A549 (cell line): ENCODE data around the gene SBF2. TPM values are rescaled to one million over a fixed set of nuclear protein-coding genes. Genes with fewer than 3 reads are reported as not detected.

Experiments used
- ATAC-seq, 2 experiments: fragments of 200-7000 bp in 1 of 2; fragments of >200 bp in 1 of 2; cut with Nextera tagmentation in 1 of 2; cut with Tn5 transposase in 1 of 2; 3 replicates each; pipeline versions ENCODE4 v1.8.0 to v1.9.1; 2018 to 2020; ENCODE audit warnings: mild to moderate bottlenecking in 1 of 2, moderate library complexity in 1 of 2
- CTCF ChIA-PET: fragments of 300-600 bp; sonication (Branson Sonifier 250); formaldehyde crosslinking; extraction: SDS; loops from one replicate; lab custom pipeline; 2021; ENCODE audit warnings: antibody characterized with exemption, inconsistent platforms; lab: Yijun Ruan, JAX
- POLR2A ChIA-PET: fragments of 350-600 bp; formaldehyde crosslinking; extraction: SDS; loops from one replicate; lab custom pipeline; 2021; ENCODE audit warnings: antibody characterized with exemption, inconsistent platforms; lab: Yijun Ruan, JAX
- DNase-seq, 2 experiments: peaks; one replicate each; pipeline versions ENCODE4 v3.0.0 to v3.0.0-alpha.2; 2011 to 2016; ENCODE audit warnings: low read depth in 1 of 2, low spot score in 1 of 2
- FAIRE-seq: peaks from 2 replicates; lab custom pipeline; 2011; peaks lifted over from hg19 to GRCh38; lab: Jason Lieb, UNC
- H3K27ac ChIP-seq, 2 experiments: fragments of >200 bp; sonication (Bioruptor Twin); formaldehyde crosslinking; 3 replicates each; pipeline ENCODE4 v1.5.1; 2016 to 2017
- H3K4me1 ChIP-seq: fragments of >200 bp; sonication (Bioruptor Twin); formaldehyde crosslinking; 3 replicates; pipeline ENCODE4 v1.6.1; 2016
- H3K4me2 ChIP-seq: fragments of >200 bp; sonication (Bioruptor Twin); formaldehyde crosslinking; 3 replicates; pipeline ENCODE4 v1.6.1; 2016
- H3K4me3 ChIP-seq: fragments of >200 bp; sonication (Bioruptor Twin); formaldehyde crosslinking; 3 replicates; pipeline ENCODE4 v1.5.1; 2016
- H3K9me3 ChIP-seq: fragments of >200 bp; sonication (Bioruptor Twin); formaldehyde crosslinking; 3 replicates; pipeline ENCODE4 v1.6.1; 2016
- ATOH8 ChIP-seq: fragments of 250-450 bp; sonication (Bioruptor Pico); IDR thresholded peaks from 2 replicates; pipeline ENCODE4 v1.5.0; 2020; ENCODE audit warnings: low read depth, mild to moderate bottlenecking, moderate library complexity
- CBX8 ChIP-seq: fragments of 200-600 bp; sonication (generic); IDR thresholded peaks from 2 replicates; pipeline ENCODE4 v1.6.1; 2016
- CHD4 ChIP-seq: fragments of 200-600 bp; sonication (generic); IDR thresholded peaks from 2 replicates; pipeline ENCODE4 v1.6.1; 2016; ENCODE audit warnings: antibody characterized with exemption, mild to moderate bottlenecking, borderline replicate concordance
- CTCF ChIP-seq: fragments of >200 bp; sonication (Bioruptor Twin); formaldehyde crosslinking; IDR thresholded peaks from 3 replicates; pipeline ENCODE4 v1.5.1; 2016
- E2F6 ChIP-seq: IDR thresholded peaks from 2 replicates; pipeline ENCODE4 v1.6.1; 2012; ENCODE audit warnings: low read depth, borderline replicate concordance
- EHF ChIP-seq: fragments of 250-450 bp; sonication (Bioruptor Pico); IDR thresholded peaks from 2 replicates; pipeline ENCODE4 v1.5.0; 2020; ENCODE audit warnings: mild to moderate bottlenecking
- EHMT2 ChIP-seq: fragments of 200-600 bp; sonication (generic); IDR thresholded peaks from 2 replicates; pipeline ENCODE4 v1.6.1; 2016; ENCODE audit warnings: antibody characterized with exemption, low read depth, mild to moderate bottlenecking, moderate library complexity
- HES2 ChIP-seq: fragments of >200 bp; sonication (Bioruptor Twin); formaldehyde crosslinking; IDR thresholded peaks from 2 replicates; pipeline ENCODE4 v1.6.1; 2016
- JUN ChIP-seq, 2 experiments: fragments of >200 bp; sonication (Bioruptor Twin); formaldehyde crosslinking; IDR thresholded peaks; 2 replicates in 1 of 2; 3 replicates in 1 of 2; pipeline ENCODE4 v1.6.1; 2016 to 2017
- MAZ ChIP-seq: fragments of 150-350 bp; IDR thresholded peaks from 2 replicates; pipeline ENCODE4 v1.6.1; 2014; ENCODE audit warnings: antibody characterized with exemption, low read depth, low read length, borderline replicate concordance
- NPAS2 ChIP-seq: fragments of 250-450 bp; sonication (Bioruptor Pico); IDR thresholded peaks from 2 replicates; pipeline ENCODE4 v1.8.0; 2022; ENCODE audit warnings: mild to moderate bottlenecking, moderate library complexity, borderline replicate concordance
- PHF8 ChIP-seq: fragments of 200-600 bp; sonication (generic); IDR thresholded peaks from 2 replicates; pipeline ENCODE4 v1.6.1; 2016; ENCODE audit warnings: low read depth, mild to moderate bottlenecking, antibody characterized with exemption, moderate library complexity, borderline replicate concordance
- POLR2A ChIP-seq: IDR thresholded peaks from 2 replicates; pipeline ENCODE4 v1.6.1; 2012; ENCODE audit warnings: mild to moderate bottlenecking, low read length
- POLR2AphosphoS2 ChIP-seq: conservative IDR thresholded peaks from 2 replicates; pipeline ENCODE4 v1.6.1; 2012; ENCODE audit warnings: low read length, improper control_type of control experiment, inconsistent platforms
- RAD21 ChIP-seq, 2 experiments: fragments of >200 bp in 1 of 2; sonication (Bioruptor Twin) in 1 of 2; formaldehyde crosslinking in 1 of 2; IDR thresholded peaks in 1 of 2; conservative IDR thresholded peaks in 1 of 2; 2 replicates in 1 of 2; 3 replicates in 1 of 2; pipeline ENCODE4 v1.6.1; 2012 to 2018; ENCODE audit warnings: inconsistent platforms in 1 of 2
- RARB ChIP-seq: fragments of 250-450 bp; sonication (Bioruptor Pico); IDR thresholded peaks from 2 replicates; pipeline ENCODE4 v1.8.0; 2021; ENCODE audit warnings: mild to moderate bottlenecking, moderate library complexity
- RNF2 ChIP-seq: fragments of 200-600 bp; sonication (generic); IDR thresholded peaks from 2 replicates; pipeline ENCODE4 v1.6.1; 2016; ENCODE audit warnings: low read depth, mild to moderate bottlenecking, antibody characterized with exemption, moderate library complexity, borderline replicate concordance
- SMC3 ChIP-seq: fragments of >200 bp; sonication (Bioruptor Twin); formaldehyde crosslinking; IDR thresholded peaks from 3 replicates; pipeline ENCODE4 v1.6.1; 2018; ENCODE audit warnings: inconsistent platforms
- TFCP2L1 ChIP-seq: fragments of 250-450 bp; sonication (Bioruptor Pico); IDR thresholded peaks from 2 replicates; pipeline ENCODE4 v1.5.0; 2021; ENCODE audit warnings: mild to moderate bottlenecking
- TP53 ChIP-seq: fragments of 250-450 bp; sonication (Bioruptor Pico); IDR thresholded peaks from 2 replicates; pipeline ENCODE4 v1.5.0; 2021; ENCODE audit warnings: mild to moderate bottlenecking, moderate library complexity
- USF2 ChIP-seq: fragments of 450-650 bp; IDR thresholded peaks from 2 replicates; pipeline ENCODE4 v1.6.1; 2014; ENCODE audit warnings: antibody characterized with exemption
- ZC3H11A ChIP-seq: fragments of 450-650 bp; IDR thresholded peaks from 2 replicates; pipeline ENCODE4 v1.6.1; 2014; ENCODE audit warnings: antibody characterized with exemption, mild to moderate bottlenecking
- ZFP36 ChIP-seq: fragments of 450-650 bp; IDR thresholded peaks from 2 replicates; pipeline ENCODE4 v1.6.1; 2014; ENCODE audit warnings: borderline replicate concordance; ENCODE audit not compliant: partially characterized antibody
- WGBS: methylation state at CpG from one replicate; pipeline ENCODE4 v1.1.6; 2017; ENCODE audit errors: missing lambda C conversion rate; 5-methylcytosine and 5-hydroxymethylcytosine counted together
- polyA plus RNA-seq, 4 experiments: library from polyadenylated mRNA; depleted of rRNA in 3 of 4; stranded (reverse); fragments of >200 nt; fragmentation: RNase III in 1 of 4; extraction: RNeasy Plus Mini Kit Qiagen cat#74134 plus additional on column Dnase treatment in 1 of 4; gene quantifications; 2 replicates in 3 of 4; 3 replicates in 1 of 4; pipeline ENCODE4 v1.2.3, GENCODE V29; 2011 to 2017

SBF2 gene
- polyA plus RNA-seq, 2 of the 4 experiments (the other 2 are of a cell fraction) = 11.1 to 49.6 TPM

GRCh38 chr11:9972989-9973388, 321.0 kb downstream of the SBF2 start:
- POLR2A ChIA-PET = interaction anchor here (1.0 to 1.2 kb wide), 2 partner anchors 67 to 214 kb away, joined by 3 read pairs; no protein-coding TSS in a partner anchor
- 50% methylated on average over 7 of the region's 7 CpGs for WGBS
- Histone ChIP-seq H3K4me1 (peaks cover 39% of the 10 kb centered on the region), H3K4me2 (peak overlapping the region; percentile 11; the same call in 1 of the 3 replicates), H3K27ac (peak overlapping the region; percentile 12 to 56; a peak in 3 of 6 replicates), H3K4me3 (no peak overlapping the region), H3K9me3 (no peaks in the 10 kb centered on the region)
- DNase-seq (peak; percentile 63), FAIRE-seq (peak; percentile 67), ATAC-seq (peak; percentile 56 to 73; a peak in 4 of 6 replicates)
- peak; percentile 89 to 91 for TF ChIP-seq RAD21 (conservative IDR thresholded peaks at IDR 0.05 in 1 of 2, IDR thresholded peaks at IDR 0.05 in 1 of 2)
- TF ChIP-seq NPAS2 (CRISPR knock-in tag) = no peak
- TF ChIP-seq TFCP2L1 (CRISPR knock-in tag) = no peak
- peak; percentile 89 for TF ChIP-seq CTCF
- TF ChIP-seq EHMT2 = no peak
- peak; percentile 91 for TF ChIP-seq SMC3
- CTCF ChIA-PET = interaction anchor here (0.6 to 6.1 kb wide), 58 partner anchors 9 to 1083 kb away, joined by 3 to 53 read pairs (median 4); partner anchors contain the start of gene RNF141

GRCh38 chr11:9971894-9972293, 322.1 kb downstream of the SBF2 start:
- no peak overlapping the region for H3K4me3 ChIP-seq
- CTCF ChIA-PET = interaction anchor here (0.9 to 6.1 kb wide), 12 partner anchors 11 to 359 kb away, joined by 3 to 53 read pairs (median 10); no protein-coding TSS in a partner anchor
- peaks cover 32% of the 10 kb centered on the region for H3K4me1 ChIP-seq
- no peaks in the 10 kb centered on the region for H3K9me3 ChIP-seq
- H3K27ac ChIP-seq = peak overlapping the region; percentile 44 to 78; a peak in 3 of 6 replicates
- FAIRE-seq = no peak
- WGBS = 94% methylated on average over 3 of the region's 3 CpGs
- no peak overlapping the region for H3K4me2 ChIP-seq
- TF ChIP-seq PHF8 (no peak), ZC3H11A (no peak), MAZ (no peak), HES2 (no peak), CTCF (no peak), EHF (CRISPR knock-in tag) (no peak), USF2 (no peak), JUN (IDR thresholded peaks at IDR 0.05) (no peak), RNF2 (no peak), CHD4 (no peak)
- TF ChIP-seq, all 56 proteins: peak for 0
- ATAC-seq (no peak), DNase-seq (no peak)
- POLR2A ChIA-PET = no interaction called here

GRCh38 chr11:9969068-9969467, 325.0 kb downstream of the SBF2 start:
- ChIA-PET CTCF (interaction anchor here (0.8 to 6.1 kb wide), 7 partner anchors 10 to 551 kb away, joined by 3 to 53 read pairs (median 4); no protein-coding TSS in a partner anchor), POLR2A (no interaction called here)
- 40% methylated on average over 2 of the region's 2 CpGs for WGBS
- Histone ChIP-seq H3K4me3 (no peak overlapping the region), H3K27ac (peak overlapping the region; percentile 40 to 48; a peak in 5 of 6 replicates), H3K9me3 (no peaks in the 10 kb centered on the region), H3K4me1 (peaks cover 28% of the 10 kb centered on the region), H3K4me2 (peak overlapping the region; percentile 5; the same call in 1 of the 3 replicates)
- DNase-seq = peak in 1 of 2 experiments; percentile 11
- no peak for FAIRE-seq
- ATAC-seq = peak in 1 of 2 experiments; percentile 40; a peak in 1 of 6 replicates
- TF ChIP-seq POLR2AphosphoS2 (no peak), POLR2A (no peak), CTCF (no peak), EHMT2 (no peak), E2F6 (no peak), TP53 (no peak), ZFP36 (no peak), RARB (CRISPR knock-in tag) (no peak), ATOH8 (CRISPR knock-in tag) (no peak), CBX8 (no peak)
